Thyroid gland (tissue), 4 donors: ENCODE results near the gene PCDH12. TPM values are rescaled to one million over a fixed set of nuclear protein-coding genes. Genes with fewer than 3 reads are reported as not detected.
A peak's percentile ranks its signal among the peaks of the same experiment; 100 is the strongest.

Source experiments
- DNase-seq, 2 donors: peaks; one replicate each; pipeline ENCODE4 v3.0.0-alpha.2; 2019
- H3K27ac ChIP-seq, 3 donors: fragments of 200-600 bp; sonication (generic); 1 replicate in 2 of 3; 2 replicates in 1 of 3; pipeline ENCODE4 v1.5.1; 2016 to 2019; ENCODE audit warnings: mild to moderate bottlenecking in 1 of 3, moderate library complexity in 1 of 3
- H3K27me3 ChIP-seq: fragments of 200-600 bp; sonication (generic); one replicate; pipeline ENCODE4 v1.5.1; 2019
- H3K36me3 ChIP-seq, 2 donors: fragments of 200-600 bp; sonication (generic); one replicate each; pipeline ENCODE4 v1.5.1; 2016 to 2019
- H3K4me1 ChIP-seq, 2 donors: fragments of 200-600 bp; sonication (generic); one replicate each; pipeline ENCODE4 v1.5.1; 2017 to 2019
- H3K4me3 ChIP-seq, 3 donors: fragments of 200-600 bp; sonication (generic); replicated peaks in 1 of 3; 1 replicate in 2 of 3; 2 replicates in 1 of 3; pipeline ENCODE4 v1.5.1; 2016; ENCODE audit warnings: mild to moderate bottlenecking in 1 of 3
- H3K9me3 ChIP-seq: fragments of 200-600 bp; sonication (generic); one replicate; pipeline ENCODE4 v1.5.1; 2017
- CTCF ChIP-seq, 6 experiments: fragments of 200-600 bp in 3 of 6; fragments of 450-650 bp in 3 of 6; sonication (generic) in 3 of 6; IDR thresholded peaks; one replicate each; pipeline ENCODE4 v1.5.1; 2016 to 2019; ENCODE audit warnings: antibody characterized with exemption in 6 of 6, mild to moderate bottlenecking in 2 of 6, inconsistent platforms in 1 of 6, moderate library complexity in 1 of 6
- POLR2A ChIP-seq, 2 donors: fragments of 450-650 bp; IDR thresholded peaks; one replicate each; pipeline ENCODE4 v1.6.1; 2017; ENCODE audit warnings: antibody characterized with exemption in 2 of 2, mild to moderate bottlenecking in 2 of 2, moderate library complexity in 1 of 2
- WGBS, 2 donors: methylation state at CpG; one replicate each; pipeline ENCODE4 v1.1.5; 2017; 5-methylcytosine and 5-hydroxymethylcytosine counted together
- intact Hi-C: fragments of 100-400 bp; cut with DNase I; formaldehyde crosslinking; loops from one replicate; pipeline ENCODE4 v1.15.1; 2023
- total RNA-seq, 4 donors: library from RNA; depleted of rRNA; stranded (reverse); fragments of >200 nt; gene quantifications; one replicate each; pipeline ENCODE4 v1.2.3, GENCODE V29; 2016

PCDH12 gene
- total RNA-seq, 4 donors from 2014 or later, result 7.7 to 23.2 (median 8.0) TPM

GRCh38 chr5:141914797-141915196 is 43.2 kb downstream of the PCDH12 start:
- no peak overlapping the region for H3K4me3 ChIP-seq
- WGBS, 2 donors, result 91 to 93% methylated on average over 3 of the region's 3 CpGs
- no peak for DNase-seq
- peaks cover 4 to 7% of the 10 kb centered on the region in 2 donors for H3K4me1 ChIP-seq
- no peak overlapping the region for H3K27ac ChIP-seq
- intact Hi-C loops, result no loop called here
- H3K36me3 ChIP-seq, result no peaks in the 10 kb centered on the region
- H3K9me3 ChIP-seq, result no peaks in the 10 kb centered on the region
- TF ChIP-seq POLR2A (IDR thresholded peaks at IDR 0.05), result no peak
- no peak for TF ChIP-seq CTCF (IDR thresholded peaks at IDR 0.05)
- H3K27me3 ChIP-seq, result no peaks in the 10 kb centered on the region

GRCh38 chr5:141914199-141914743 is 43.7 kb downstream of the PCDH12 start:
- H3K36me3 ChIP-seq, result no peaks in the 10 kb centered on the region
- peaks cover 4 to 7% of the 10 kb centered on the region in 2 donors for H3K4me1 ChIP-seq
- peak overlapping the region in 1 of 3 donors; percentile 13 for H3K4me3 ChIP-seq
- TF ChIP-seq POLR2A (IDR thresholded peaks at IDR 0.05) (no peak), CTCF (IDR thresholded peaks at IDR 0.05) (peak in 4 of 6 experiments; percentile 19 to 42 (median 30))
- H3K27me3 ChIP-seq, result no peaks in the 10 kb centered on the region
- peak; percentile 37 to 42 for DNase-seq
- no peaks in the 10 kb centered on the region for H3K9me3 ChIP-seq
- intact Hi-C loops, result no loop called here
- no peak overlapping the region for H3K27ac ChIP-seq
- WGBS, 2 donors, result 42 to 47% methylated on average over 11 of the region's 40 CpGs

- Histone ChIP-seq H3K27me3 (no peaks in the 10 kb centered on the region), H3K27ac (no peak overlapping the region), H3K9me3 (no peaks in the 10 kb centered on the region), H3K4me3 (peak overlapping the region in 1 of 3 donors; percentile 13), H3K36me3 (no peaks in the 10 kb centered on the region), H3K4me1 (peaks cover 4 to 7% of the 10 kb centered on the region in 2 donors)
- intact Hi-C loops, result no loop called here
- 30% methylated on average over 16 of the region's 16 CpGs for WGBS, 2 donors
- TF ChIP-seq POLR2A (IDR thresholded peaks at IDR 0.05) (no peak), CTCF (IDR thresholded peaks at IDR 0.05) (no peak)
- no peak for DNase-seq
Observed at GRCh38 chr5:141913560-141914198, 44.3 kb downstream of the PCDH12 start.

GRCh38 chr5:141910271-141910673 is 47.7 kb downstream of the PCDH12 start:
- Histone ChIP-seq H3K27me3 (no peaks in the 10 kb centered on the region), H3K27ac (no peak overlapping the region), H3K36me3 (no peaks in the 10 kb centered on the region), H3K4me3 (no peak overlapping the region), H3K4me1 (peaks cover 4 to 7% of the 10 kb centered on the region in 2 donors), H3K9me3 (no peaks in the 10 kb centered on the region)
- peak; percentile 11 for DNase-seq
- intact Hi-C loops, result no loop called here
- TF ChIP-seq CTCF (IDR thresholded peaks at IDR 0.05), result no peak
- TF ChIP-seq POLR2A (IDR thresholded peaks at IDR 0.05), result no peak
- WGBS, 2 donors, result 46 to 63% methylated on average over 2 of the region's 2 CpGs

GRCh38 chr5:141909212-141909611 is 48.8 kb downstream of the PCDH12 start:
- 79 to 86% methylated on average over 4 of the region's 4 CpGs for WGBS, 2 donors
- TF ChIP-seq CTCF (IDR thresholded peaks at IDR 0.05) (no peak), POLR2A (IDR thresholded peaks at IDR 0.05) (no peak)
- H3K27ac ChIP-seq, result no peak overlapping the region
- H3K4me1 ChIP-seq, result peaks cover 5% of the 10 kb centered on the region in 2 donors
- no peaks in the 10 kb centered on the region for H3K27me3 ChIP-seq
- intact Hi-C loops, result no loop called here
- H3K36me3 ChIP-seq, result no peaks in the 10 kb centered on the region
- H3K4me3 ChIP-seq, result no peak overlapping the region
- H3K9me3 ChIP-seq, result no peaks in the 10 kb centered on the region
- DNase-seq, result no peak
